Astrocyte (in vitro differentiated cells and primary cell): ENCODE data around the gene CD300LD. TPM values are rescaled to one million over a fixed set of nuclear protein-coding genes. Genes with fewer than 3 reads are reported as not detected.

Experiments
- DNase-seq: peaks from one replicate; pipeline ENCODE4 v3.0.0-alpha.2; 2010; ENCODE audit warnings: low read depth
- FAIRE-seq: peaks from 2 replicates; lab custom pipeline; 2011; peaks lifted over from hg19 to GRCh38; lab: Jason Lieb, UNC
- H2AFZ ChIP-seq: 2 replicates; pipeline ENCODE4 v1.6.0; 2012; ENCODE audit warnings: low read depth, low read length, inconsistent platforms
- H3K27ac ChIP-seq: 2 replicates; pipeline ENCODE4 v1.5.1; 2011; ENCODE audit warnings: low read depth, low read length, inconsistent platforms
- H3K27me3 ChIP-seq: 2 replicates; pipeline ENCODE4 v1.6.0; 2011; ENCODE audit warnings: low read length, inconsistent platforms; ENCODE audit not compliant: insufficient read depth
- H3K36me3 ChIP-seq: 2 replicates; pipeline ENCODE4 v1.5.1; 2011; ENCODE audit warnings: low read length, inconsistent platforms; ENCODE audit not compliant: insufficient read depth
- H3K4me1 ChIP-seq: 2 replicates; pipeline ENCODE4 v1.5.1; 2011; ENCODE audit warnings: low read length, inconsistent platforms; ENCODE audit not compliant: insufficient read depth
- H3K4me2 ChIP-seq: 2 replicates; pipeline ENCODE4 v1.6.0; 2012; ENCODE audit warnings: low read length, inconsistent platforms
- H3K4me3 ChIP-seq: 2 replicates; pipeline ENCODE4 v1.5.1; 2011; ENCODE audit warnings: low read depth, mild to moderate bottlenecking, low read length, inconsistent platforms; ENCODE audit not compliant: insufficient read depth
- H3K79me2 ChIP-seq: 2 replicates; pipeline ENCODE4 v1.6.0; 2012; ENCODE audit warnings: mild to moderate bottlenecking, low read length, inconsistent platforms; ENCODE audit not compliant: insufficient read depth
- H3K9ac ChIP-seq: 2 replicates; pipeline ENCODE4 v1.6.0; 2012; ENCODE audit warnings: mild to moderate bottlenecking, low read length, inconsistent platforms
- H3K9me3 ChIP-seq: 2 replicates; pipeline ENCODE4 v1.5.1; 2012; ENCODE audit warnings: low read depth, mild to moderate bottlenecking, low read length, inconsistent platforms; ENCODE audit not compliant: insufficient read depth
- H4K20me1 ChIP-seq: 2 replicates; pipeline ENCODE4 v1.6.0; 2012; ENCODE audit warnings: low read length, inconsistent platforms; ENCODE audit not compliant: insufficient read depth
- H3K27ac Mint-ChIP-seq: one replicate; pipeline ENCODE4 v1.8.0; 2021; ENCODE audit warnings: mild to moderate bottlenecking, mixed read lengths; ENCODE audit not compliant: unreplicated experiment
- H3K27me3 Mint-ChIP-seq: one replicate; pipeline ENCODE4 v1.8.0; 2021; ENCODE audit warnings: low read depth, mixed read lengths; ENCODE audit not compliant: unreplicated experiment
- H3K36me3 Mint-ChIP-seq: one replicate; pipeline ENCODE4 v1.8.0; 2021; ENCODE audit warnings: low read depth, mixed read lengths; ENCODE audit not compliant: unreplicated experiment
- H3K4me1 Mint-ChIP-seq: one replicate; pipeline ENCODE4 v1.8.0; 2021; ENCODE audit warnings: low read depth, mixed read lengths; ENCODE audit not compliant: unreplicated experiment
- H3K4me3 Mint-ChIP-seq: one replicate; pipeline ENCODE4 v1.8.0; 2021; ENCODE audit warnings: mild to moderate bottlenecking, moderate library complexity, mixed read lengths; ENCODE audit not compliant: unreplicated experiment
- H3K9me3 Mint-ChIP-seq: one replicate; pipeline ENCODE4 v1.8.0; 2021; ENCODE audit warnings: mild to moderate bottlenecking, mixed read lengths; ENCODE audit not compliant: unreplicated experiment
- CTCF ChIP-seq: IDR thresholded peaks from 2 replicates; pipeline ENCODE4 v1.5.1; 2011; ENCODE audit warnings: low read depth, mild to moderate bottlenecking, inconsistent platforms, low read length, moderate library complexity; ENCODE audit not compliant: insufficient read depth
- EZH2 ChIP-seq: IDR thresholded peaks from 2 replicates; pipeline ENCODE4 v1.6.1; 2012; ENCODE audit warnings: mild to moderate bottlenecking, low read length, inconsistent platforms; ENCODE audit not compliant: insufficient read depth
- total RNA-seq: library from RNA; stranded (reverse); gene quantifications from 2 replicates; pipeline ENCODE4 v1.2.1, GENCODE V29; 2021

Gene CD300LD
- total RNA-seq, 1 donor from 2014 or later = not detected

GRCh38 chr17:74598346-74599022, 6.4 kb upstream of the CD300LD start:
- H3K27ac ChIP-seq = no peak overlapping the region
- Mint-ChIP-seq H3K27me3 (peaks cover 68% of the 10 kb centered on the region), H3K9me3 (no peaks in the 10 kb centered on the region), H3K36me3 (no peaks in the 10 kb centered on the region), H3K27ac (no peak overlapping the region), H3K4me1 (peaks cover 7% of the 10 kb centered on the region), H3K4me3 (no peak overlapping the region)
- H4K20me1 ChIP-seq = no peaks in the 10 kb centered on the region
- H3K79me2 ChIP-seq = no peaks in the 10 kb centered on the region
- no peak overlapping the region for H2AFZ ChIP-seq
- no peaks in the 10 kb centered on the region for H3K9me3 ChIP-seq
- no peak for TF ChIP-seq EZH2
- TF ChIP-seq CTCF = no peak
- H3K4me3 ChIP-seq = no peak overlapping the region
- H3K9ac ChIP-seq = no peak overlapping the region
- FAIRE-seq (no peak), DNase-seq (no peak)
- H3K4me1 ChIP-seq = no peaks in the 10 kb centered on the region
- H3K4me2 ChIP-seq = no peak overlapping the region
- H3K36me3 ChIP-seq = no peaks in the 10 kb centered on the region
- H3K27me3 ChIP-seq = peaks cover 10% of the 10 kb centered on the region

DNA sequence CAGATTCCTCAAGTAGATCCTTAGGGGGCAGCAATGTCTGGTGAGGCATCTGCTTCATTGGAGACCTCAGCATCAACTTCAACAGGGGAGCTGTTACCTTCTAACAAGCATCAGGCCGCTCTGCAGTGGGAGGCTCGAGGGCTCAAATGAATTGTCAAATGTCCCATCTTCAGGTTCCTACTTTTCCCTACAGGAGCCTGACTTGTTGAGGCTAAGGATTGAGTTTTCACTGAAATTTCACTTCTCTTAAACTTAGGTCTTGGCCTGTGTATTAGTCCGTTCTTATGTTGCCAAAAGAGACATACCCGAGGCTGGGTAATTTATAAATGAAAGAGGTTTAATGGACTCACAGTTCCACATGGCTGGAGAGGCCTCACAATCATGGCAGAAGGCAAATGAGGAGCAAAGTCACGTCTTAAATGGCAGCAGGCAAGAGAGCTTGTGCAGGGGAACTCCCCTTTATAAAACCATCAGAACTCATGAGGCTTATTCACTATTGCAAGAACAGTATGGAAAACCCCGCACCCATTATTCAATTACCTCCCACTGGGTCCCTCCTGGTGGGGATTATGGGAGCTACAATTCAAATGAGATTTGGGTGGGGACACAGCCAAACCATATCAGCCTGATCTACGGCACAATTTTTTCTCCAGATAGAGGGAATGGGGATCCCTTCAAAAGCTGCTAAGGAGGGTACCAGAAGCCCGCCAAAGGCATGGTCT, 5.1 kb upstream of the CD300LD start:
- TF ChIP-seq EZH2 (no peak), CTCF (no peak)
- H3K9me3 Mint-ChIP-seq = no peaks in the 10 kb centered on the region
- H3K9me3 ChIP-seq = no peaks in the 10 kb centered on the region
- no peaks in the 10 kb centered on the region for H3K4me1 ChIP-seq
- peaks cover 6% of the 10 kb centered on the region for H3K27me3 ChIP-seq
- H3K4me3 Mint-ChIP-seq = no peak overlapping the region
- H3K9ac ChIP-seq = no peak overlapping the region
- no peak for DNase-seq
- H3K4me1 Mint-ChIP-seq = peaks cover 16% of the 10 kb centered on the region
- no peak for FAIRE-seq
- H3K4me2 ChIP-seq = no peak overlapping the region
- H3K27ac ChIP-seq = no peak overlapping the region
- no peak overlapping the region for H3K4me3 ChIP-seq
- no peaks in the 10 kb centered on the region for H4K20me1 ChIP-seq
- no peaks in the 10 kb centered on the region for H3K36me3 Mint-ChIP-seq
- no peaks in the 10 kb centered on the region for H3K36me3 ChIP-seq
- H3K79me2 ChIP-seq = no peaks in the 10 kb centered on the region
- no peak overlapping the region for H2AFZ ChIP-seq
- H3K27me3 Mint-ChIP-seq = peaks cover 55% of the 10 kb centered on the region
- H3K27ac Mint-ChIP-seq = no peak overlapping the region
